DOHH2 (cell line): ENCODE data around the gene ETFRF1.

Experiments
- H3F3A ChIP-seq: fragments of 200-600 bp; sonication (generic), shearing (Covaris generic); 2 replicates; pipeline ENCODE4 v1.6.0; 2016; ENCODE audit warnings: antibody characterized with exemption, mild to moderate bottlenecking; ENCODE audit not compliant: control insufficient read depth, insufficient read depth
- H3K27ac ChIP-seq: fragments of 200-600 bp; sonication (generic); 2 replicates; pipeline ENCODE4 v1.5.1; 2014; ENCODE audit warnings: low read depth, mild to moderate bottlenecking, low read length, moderate library complexity
- H3K27me3 ChIP-seq: fragments of 200-600 bp; sonication (generic); 2 replicates; pipeline ENCODE4 v1.6.1; 2014; ENCODE audit warnings: mild to moderate bottlenecking, low read length, mixed read lengths; ENCODE audit not compliant: control insufficient read depth
- H3K36me3 ChIP-seq: fragments of 200-600 bp; sonication (generic); 2 replicates; pipeline ENCODE4 v1.6.1; 2014; ENCODE audit warnings: mild to moderate bottlenecking, low read length, moderate library complexity, mixed read lengths; ENCODE audit not compliant: control insufficient read depth
- H3K4me1 ChIP-seq: fragments of 200-600 bp; sonication (generic); 2 replicates; pipeline ENCODE4 v1.6.1; 2014; ENCODE audit warnings: mild to moderate bottlenecking, low read length, mixed read lengths; ENCODE audit not compliant: control insufficient read depth
- H3K4me2 ChIP-seq: fragments of 200-600 bp; sonication (generic); 2 replicates; pipeline ENCODE4 v1.6.0; 2014; ENCODE audit warnings: mild to moderate bottlenecking, low read length, moderate library complexity
- H3K4me3 ChIP-seq: fragments of 200-600 bp; sonication (generic); 2 replicates; pipeline ENCODE4 v1.5.1; 2014; ENCODE audit warnings: mild to moderate bottlenecking, low read length, mixed read lengths
- H3K79me2 ChIP-seq: fragments of 200-600 bp; sonication (generic); 2 replicates; pipeline ENCODE4 v1.6.1; 2014; ENCODE audit warnings: mild to moderate bottlenecking, low read length, mixed read lengths; ENCODE audit not compliant: control insufficient read depth
- H3K9me2 ChIP-seq: fragments of 200-600 bp; sonication (generic); replicated peaks from 2 replicates; pipeline ENCODE4 v1.6.1; 2014; ENCODE audit warnings: mild to moderate bottlenecking, low read length, mixed read lengths; ENCODE audit not compliant: control insufficient read depth
- H3K9me3 ChIP-seq: fragments of 200-600 bp; sonication (generic); 2 replicates; pipeline ENCODE4 v1.6.1; 2014; ENCODE audit warnings: antibody characterized with exemption, low read length, mixed read lengths; ENCODE audit not compliant: control insufficient read depth, insufficient read depth
- H4K20me1 ChIP-seq: fragments of 200-600 bp; sonication (generic); 2 replicates; pipeline ENCODE4 v1.6.0; 2014; ENCODE audit warnings: low read depth, mild to moderate bottlenecking, antibody characterized with exemption, low read length, moderate library complexity; ENCODE audit not compliant: control insufficient read depth, insufficient read depth
- CTCF ChIP-seq: fragments of 200-600 bp; sonication (generic); IDR thresholded peaks from one replicate; pipeline ENCODE4 v1.5.1; 2014; ENCODE audit warnings: antibody characterized with exemption, mild to moderate bottlenecking, low read depth, low read length; ENCODE audit not compliant: poor library complexity, severe bottlenecking
- EZH2phosphoT487 ChIP-seq: fragments of 200-600 bp; sonication (generic); IDR thresholded peaks from 2 replicates; pipeline ENCODE4 v1.6.1; 2017; ENCODE audit warnings: borderline replicate concordance, mild to moderate bottlenecking, antibody characterized with exemption, low read length, moderate library complexity, mixed read lengths

ETFRF1 gene

GRCh38 chr12:25162866-25163265 lies 32.2 kb upstream of the ETFRF1 start:
- H3K36me3 ChIP-seq = no peaks in the 10 kb centered on the region
- no peak for TF ChIP-seq CTCF
- no peak for TF ChIP-seq EZH2phosphoT487
- H3K9me3 ChIP-seq = peaks cover 4% of the 10 kb centered on the region; the same call in 1 of the 2 replicates

GRCh38 chr12:25182765-25183164 lies 12.3 kb upstream of the ETFRF1 start:
- Histone ChIP-seq H3K36me3 (no peaks in the 10 kb centered on the region), H3K4me1 (peaks cover 4% of the 10 kb centered on the region), H3K27ac (no peak overlapping the region), H4K20me1 (no peaks in the 10 kb centered on the region), H3K4me3 (no peak overlapping the region), H3K27me3 (peaks cover 3% of the 10 kb centered on the region; the same call in 1 of the 2 replicates), H3K79me2 (no peaks in the 10 kb centered on the region), H3K9me3 (0 out of 2 replicates have a peak, but pooled peaks cover 4% of the 10 kb centered on the region), H3F3A (no peaks in the 10 kb centered on the region), H3K9me2 (no peaks in the 10 kb centered on the region), H3K4me2 (no peak overlapping the region)
- no peak for TF ChIP-seq EZH2phosphoT487
- no peak for TF ChIP-seq CTCF

More at GRCh38 chr12:25162866-25163265, 32.2 kb upstream of the ETFRF1 start:
- no peak overlapping the region for H3K27ac ChIP-seq
- H3F3A ChIP-seq = peaks cover 2% of the 10 kb centered on the region
- no peaks in the 10 kb centered on the region for H3K79me2 ChIP-seq
- H3K4me3 ChIP-seq = no peak overlapping the region
- no peaks in the 10 kb centered on the region for H3K9me2 ChIP-seq
- H4K20me1 ChIP-seq = no peaks in the 10 kb centered on the region
- no peak overlapping the region for H3K4me2 ChIP-seq
- peaks cover 22% of the 10 kb centered on the region for H3K4me1 ChIP-seq
- no peaks in the 10 kb centered on the region for H3K27me3 ChIP-seq

GRCh38 chr12:25184132-25184531 lies 10.9 kb upstream of the ETFRF1 start:
- H3K79me2 ChIP-seq = no peaks in the 10 kb centered on the region
- H3K9me3 ChIP-seq = 0 out of 2 replicates have a peak, but pooled peaks cover 5% of the 10 kb centered on the region
- H3K27ac ChIP-seq = no peak overlapping the region
- no peak overlapping the region for H3K4me3 ChIP-seq
- peaks cover 4% of the 10 kb centered on the region for H3K4me1 ChIP-seq
- H3K36me3 ChIP-seq = no peaks in the 10 kb centered on the region
- no peaks in the 10 kb centered on the region for H3K27me3 ChIP-seq
- no peaks in the 10 kb centered on the region for H4K20me1 ChIP-seq
- H3F3A ChIP-seq = no peaks in the 10 kb centered on the region
- no peaks in the 10 kb centered on the region for H3K9me2 ChIP-seq
- H3K4me2 ChIP-seq = no peak overlapping the region
- TF ChIP-seq EZH2phosphoT487 (no peak), CTCF (no peak)
